Sigmoid colon (tissue), 7 donors: ENCODE results near the gene SHC3. TPM values are rescaled to one million over a fixed set of nuclear protein-coding genes. Genes with fewer than 3 reads are reported as not detected.

ENCODE experiments used
- DNase-seq: peaks from one replicate; pipeline ENCODE4 v3.0.0-alpha.2; 2019
- H3K27ac ChIP-seq, 4 donors: fragments of 200-600 bp; sonication (generic); one replicate each; pipeline ENCODE4 v1.5.1; 2016 to 2019; ENCODE audit warnings: mild to moderate bottlenecking in 1 of 4
- H3K27me3 ChIP-seq, 3 donors: fragments of 200-600 bp; sonication (generic); one replicate each; pipeline ENCODE4 v1.5.1; 2019; ENCODE audit warnings: mild to moderate bottlenecking in 1 of 3
- H3K36me3 ChIP-seq, 4 donors: fragments of 200-600 bp; sonication (generic); one replicate each; pipeline ENCODE4 v1.5.1; 2016 to 2019
- H3K4me1 ChIP-seq, 4 donors: fragments of 200-600 bp; sonication (generic); one replicate each; pipeline ENCODE4 v1.5.1; 2017 to 2019
- H3K4me3 ChIP-seq, 4 donors: fragments of 200-600 bp; sonication (generic); one replicate each; pipeline ENCODE4 v1.5.1; 2017 to 2019; ENCODE audit warnings: mild to moderate bottlenecking in 2 of 4, moderate library complexity in 1 of 4
- H3K9me3 ChIP-seq, 4 donors: fragments of 200-600 bp in 3 of 4; sonication (generic) in 3 of 4; one replicate each; pipeline versions ENCODE4 v1.5.1 to v1.6.1; 2013 to 2019
- CTCF ChIP-seq, 4 experiments: fragments of 450-650 bp in 3 of 4; fragments of 200-600 bp in 1 of 4; IDR thresholded peaks; one replicate each; pipeline ENCODE4 v1.5.1; 2016 to 2019; ENCODE audit warnings: antibody characterized with exemption in 4 of 4, mild to moderate bottlenecking in 3 of 4, moderate library complexity in 2 of 4
- EP300 ChIP-seq, 4 donors: sonication (generic); formaldehyde crosslinking; IDR thresholded peaks; one replicate each; pipeline ENCODE4 v1.6.1; 2017; ENCODE audit warnings: antibody characterized with exemption in 4 of 4
- POLR2A ChIP-seq, 2 donors: fragments of 450-650 bp; IDR thresholded peaks; one replicate each; pipeline ENCODE4 v1.6.1; 2016; ENCODE audit warnings: antibody characterized with exemption in 2 of 2, mild to moderate bottlenecking in 2 of 2, moderate library complexity in 2 of 2
- POLR2AphosphoS5 ChIP-seq, 4 donors: sonication (generic); formaldehyde crosslinking; IDR thresholded peaks; one replicate each; pipeline ENCODE4 v1.6.1; 2017; ENCODE audit warnings: antibody characterized with exemption in 4 of 4
- WGBS, 2 donors: extraction: QIAGEN DNeasy Blood & Tissue Kit; methylation state at CpG; one replicate each; pipeline ENCODE4 v1.1.7; 2013; 5-methylcytosine and 5-hydroxymethylcytosine counted together
- intact Hi-C: fragments of 100-400 bp; cut with DNase I; formaldehyde crosslinking; loops from one replicate; pipeline ENCODE4 v1.15.1; 2023
- polyA plus RNA-seq, 3 donors: library from polyadenylated mRNA; stranded (reverse); fragments of 200-250 nt; gene quantifications; one replicate each; pipeline ENCODE4 v1.2.3, GENCODE V29; 2013
- total RNA-seq, 4 donors: library from RNA; depleted of rRNA; stranded (reverse); fragments of >200 nt; gene quantifications; one replicate each; pipeline ENCODE4 v1.1.0, GENCODE V29; 2016
- donor health status: healthy with polysubstance abuse.
- donor health status: Bipolar disorder and iron deficiency.
- donor health status: healthy.

Gene SHC3
- total and polyA plus RNA-seq, 7 donors, result 0.32 to 14.7 (median 2.1) TPM; not detected in 1

- Histone ChIP-seq H3K27ac (no peak overlapping the region), H3K4me3 (no peak overlapping the region), H3K27me3 (no peaks in the 10 kb centered on the region), H3K36me3 (no peaks in the 10 kb centered on the region), H3K9me3 (no peaks in the 10 kb centered on the region), H3K4me1 (peaks cover 0 to 9% (median 3%) of the 10 kb centered on the region in 4 donors)
- WGBS, 2 donors, result 78% methylated on average over 6 of the region's 6 CpGs
- TF ChIP-seq CTCF (IDR thresholded peaks at IDR 0.05), result no peak
- no peak for TF ChIP-seq EP300 (IDR thresholded peaks at IDR 0.05)
- TF ChIP-seq POLR2A (IDR thresholded peaks at IDR 0.05), result no peak
- no peak for TF ChIP-seq POLR2AphosphoS5 (IDR thresholded peaks at IDR 0.05)
- intact Hi-C loops, result no loop called here
- DNase-seq, result no peak
Measured at GRCh38 chr9:89010526-89011111, 168.0 kb downstream of the SHC3 start.

GRCh38 chr9:89010056-89010455 is 168.6 kb downstream of the SHC3 start:
- Histone ChIP-seq H3K9me3 (no peaks in the 10 kb centered on the region), H3K36me3 (no peaks in the 10 kb centered on the region), H3K27me3 (no peaks in the 10 kb centered on the region), H3K27ac (no peak overlapping the region), H3K4me1 (peaks cover 0 to 9% (median 3%) of the 10 kb centered on the region in 4 donors), H3K4me3 (no peak overlapping the region)
- intact Hi-C loops, result no loop called here
- TF ChIP-seq POLR2AphosphoS5 (IDR thresholded peaks at IDR 0.05) (no peak), CTCF (IDR thresholded peaks at IDR 0.05) (no peak), EP300 (IDR thresholded peaks at IDR 0.05) (no peak), POLR2A (IDR thresholded peaks at IDR 0.05) (no peak)
- WGBS, 2 donors, result 82 to 83% methylated on average over 10 of the region's 10 CpGs
- no peak for DNase-seq

- DNase-seq, result no peak
- no peak overlapping the region for H3K27ac ChIP-seq
- H3K27me3 ChIP-seq, result no peaks in the 10 kb centered on the region
- 89 to 93% methylated on average over 9 of the region's 9 CpGs for WGBS, 2 donors
- H3K4me1 ChIP-seq, result peaks cover 0 to 9% (median 3%) of the 10 kb centered on the region in 4 donors
- TF ChIP-seq CTCF (IDR thresholded peaks at IDR 0.05) (no peak), POLR2A (IDR thresholded peaks at IDR 0.05) (no peak), EP300 (IDR thresholded peaks at IDR 0.05) (no peak), POLR2AphosphoS5 (IDR thresholded peaks at IDR 0.05) (no peak)
- H3K4me3 ChIP-seq, result no peak overlapping the region
- no peaks in the 10 kb centered on the region for H3K36me3 ChIP-seq
- no peaks in the 10 kb centered on the region for H3K9me3 ChIP-seq
- intact Hi-C loops, result loop anchor here (10.0 kb wide), 1 partner anchor 905 kb away; no protein-coding TSS in a partner anchor
Measured at GRCh38 chr9:89009546-89009840, 169.1 kb downstream of the SHC3 start.

GRCh38 chr9:89008744-89009545 is 169.7 kb downstream of the SHC3 start:
- no peak overlapping the region for H3K27ac ChIP-seq
- intact Hi-C loops, result loop anchor here (10.0 kb wide), 1 partner anchor 904 kb away; no protein-coding TSS in a partner anchor
- H3K4me3 ChIP-seq, result no peak overlapping the region
- no peaks in the 10 kb centered on the region for H3K9me3 ChIP-seq
- H3K4me1 ChIP-seq, result peaks cover 0 to 9% (median 3%) of the 10 kb centered on the region in 4 donors
- H3K36me3 ChIP-seq, result no peaks in the 10 kb centered on the region
- WGBS, 2 donors, result 75 to 81% methylated on average over 12 of the region's 12 CpGs
- no peak for TF ChIP-seq POLR2A (IDR thresholded peaks at IDR 0.05)
- H3K27me3 ChIP-seq, result no peaks in the 10 kb centered on the region
- DNase-seq, result no peak

- H3K4me1 ChIP-seq, result peaks cover 0 to 9% (median 3%) of the 10 kb centered on the region in 4 donors
- no peaks in the 10 kb centered on the region for H3K9me3 ChIP-seq
- no peak overlapping the region for H3K4me3 ChIP-seq
- H3K36me3 ChIP-seq, result no peaks in the 10 kb centered on the region
- TF ChIP-seq EP300 (IDR thresholded peaks at IDR 0.05) (no peak), CTCF (IDR thresholded peaks at IDR 0.05) (no peak), POLR2AphosphoS5 (IDR thresholded peaks at IDR 0.05) (no peak), POLR2A (IDR thresholded peaks at IDR 0.05) (no peak)
- no peaks in the 10 kb centered on the region for H3K27me3 ChIP-seq
- no peak for DNase-seq
- no peak overlapping the region for H3K27ac ChIP-seq
- WGBS, 2 donors, result 86 to 87% methylated on average over 9 of the region's 9 CpGs
- intact Hi-C loops, result loop anchor here (10.0 kb wide), 1 partner anchor 903 kb away; no protein-coding TSS in a partner anchor
Measured at GRCh38 chr9:89008055-89008743, 170.4 kb downstream of the SHC3 start.
